Neural progenitor cell (in vitro differentiated cells): ENCODE measurements around the gene FMNL2. TPM values are rescaled to one million over a fixed set of nuclear protein-coding genes. Genes with fewer than 3 reads are reported as not detected.
A peak's percentile ranks its signal among the peaks of the same experiment; 100 is the strongest.

Experiments
- DNase-seq: peaks from one replicate; pipeline ENCODE4 v3.0.0-alpha.2; 2016; ENCODE audit warnings: low spot score
- H2AFZ ChIP-seq: fragments of 200-600 bp; sonication (generic); replicated peaks from 2 replicates; pipeline ENCODE4 v1.6.1; 2016; ENCODE audit warnings: antibody characterized with exemption
- H3F3A ChIP-seq: fragments of 200-600 bp; sonication (generic); 2 replicates; pipeline ENCODE4 v1.6.1; 2016; ENCODE audit warnings: antibody characterized with exemption, low read depth
- H3K27ac ChIP-seq: fragments of 200-600 bp; sonication (generic); 2 replicates; pipeline ENCODE4 v1.5.1; 2016; ENCODE audit warnings: mild to moderate bottlenecking
- H3K27me3 ChIP-seq: fragments of 200-600 bp; sonication (generic); 2 replicates; pipeline ENCODE4 v1.6.1; 2016; ENCODE audit warnings: mild to moderate bottlenecking, moderate library complexity
- H3K36me3 ChIP-seq: fragments of 200-600 bp; sonication (generic); 2 replicates; pipeline ENCODE4 v1.5.1; 2016
- H3K4me1 ChIP-seq: fragments of 200-600 bp; sonication (generic); 2 replicates; pipeline ENCODE4 v1.6.1; 2016; ENCODE audit warnings: mixed run types
- H3K4me2 ChIP-seq: fragments of 200-600 bp; sonication (generic); 2 replicates; pipeline ENCODE4 v1.6.1; 2016
- H3K4me3 ChIP-seq: fragments of 200-600 bp; sonication (generic); 2 replicates; pipeline ENCODE4 v1.5.1; 2016
- H3K79me2 ChIP-seq: fragments of 200-600 bp; sonication (generic); 2 replicates; pipeline ENCODE4 v1.6.1; 2016; ENCODE audit warnings: low read depth
- H3K9ac ChIP-seq: fragments of 200-600 bp; sonication (generic); 2 replicates; pipeline ENCODE4 v1.6.1; 2016
- H3K9me3 ChIP-seq: fragments of 200-600 bp; sonication (generic); 2 replicates; pipeline ENCODE4 v1.5.1; 2016; ENCODE audit warnings: low read depth
- H4K20me1 ChIP-seq: fragments of 200-600 bp; sonication (generic); 2 replicates; pipeline ENCODE4 v1.6.1; 2016; ENCODE audit warnings: low read depth
- H3K27ac Mint-ChIP-seq: 3 replicates; pipeline ENCODE4 v1.8.0; 2021; ENCODE audit warnings: mixed read lengths
- H3K27me3 Mint-ChIP-seq: 2 replicates; pipeline ENCODE4 v1.8.0; 2022; ENCODE audit warnings: low read depth, mild to moderate bottlenecking, inconsistent platforms, moderate library complexity, mixed read lengths; ENCODE audit not compliant: insufficient read depth
- H3K36me3 Mint-ChIP-seq: 3 replicates; pipeline ENCODE4 v1.8.0; 2021; ENCODE audit warnings: mixed read lengths
- H3K4me1 Mint-ChIP-seq: 3 replicates; pipeline ENCODE4 v1.8.0; 2021; ENCODE audit warnings: mixed read lengths
- H3K4me3 Mint-ChIP-seq: 3 replicates; pipeline ENCODE4 v1.8.0; 2021; ENCODE audit warnings: mild to moderate bottlenecking, moderate library complexity, mixed read lengths
- H3K9me3 Mint-ChIP-seq: 3 replicates; pipeline ENCODE4 v1.8.0; 2020; ENCODE audit warnings: mixed read lengths
- CTCF ChIP-seq: fragments of 200-600 bp; sonication (generic); IDR thresholded peaks from 2 replicates; pipeline ENCODE4 v1.5.1; 2017; ENCODE audit warnings: antibody characterized with exemption, mild to moderate bottlenecking
- EZH2 ChIP-seq: fragments of 200-600 bp; sonication (generic); IDR thresholded peaks from 2 replicates; pipeline ENCODE4 v1.6.1; 2017; ENCODE audit warnings: antibody characterized with exemption, mild to moderate bottlenecking, moderate library complexity
- EZH2phosphoT487 ChIP-seq: fragments of 200-600 bp; sonication (generic); IDR thresholded peaks from 2 replicates; pipeline ENCODE4 v1.6.1; 2017; ENCODE audit warnings: antibody characterized with exemption
- total RNA-seq: library from RNA; depleted of rRNA; stranded (reverse); fragments of >200 nt; gene quantifications from 2 replicates; pipeline ENCODE4 v1.2.3, GENCODE V29; 2015; ENCODE audit warnings: low replicate concordance

FMNL2 gene
- total RNA-seq, 1 donor from 2014 or later = 99.7 TPM

- no peaks in the 10 kb centered on the region for H3K9me3 Mint-ChIP-seq
- Histone ChIP-seq H3K4me3 (no peak overlapping the region), H3K27ac (no peak overlapping the region), H3K9me3 (no peaks in the 10 kb centered on the region), H3K36me3 (no peaks in the 10 kb centered on the region), H3K27me3 (no peaks in the 10 kb centered on the region), H3K79me2 (peaks cover 18% of the 10 kb centered on the region), H3F3A (peaks cover 17% of the 10 kb centered on the region), H3K4me2 (no peak overlapping the region), H4K20me1 (peaks cover 21% of the 10 kb centered on the region), H3K4me1 (peaks cover 36% of the 10 kb centered on the region), H3K9ac (no peak overlapping the region), H2AFZ (no peak overlapping the region)
- H3K4me3 Mint-ChIP-seq = no peak overlapping the region
- DNase-seq = no peak
- H3K27me3 Mint-ChIP-seq = peaks cover 2% of the 10 kb centered on the region
- TF ChIP-seq EZH2phosphoT487 = no peak
- TF ChIP-seq EZH2 = no peak
- TF ChIP-seq CTCF = no peak
- peaks cover 42% of the 10 kb centered on the region for H3K4me1 Mint-ChIP-seq
- peaks cover 16% of the 10 kb centered on the region for H3K36me3 Mint-ChIP-seq
- peak overlapping the region; percentile 14 for H3K27ac Mint-ChIP-seq
Measured at GRCh38 chr2:152546230-152546837, 211.4 kb downstream of the FMNL2 start.

GRCh38 chr2:152548111-152548875 is 213.3 kb downstream of the FMNL2 start:
- TF ChIP-seq CTCF = no peak
- no peak for TF ChIP-seq EZH2phosphoT487
- TF ChIP-seq EZH2 = no peak
- no peak overlapping the region for H3K9ac ChIP-seq
- peak overlapping the region; percentile 24 for H3K27ac Mint-ChIP-seq
- H3K36me3 Mint-ChIP-seq = peaks cover 16% of the 10 kb centered on the region
- no peaks in the 10 kb centered on the region for H3K9me3 ChIP-seq
- no peak overlapping the region for H3K4me3 ChIP-seq
- H2AFZ ChIP-seq = no peak overlapping the region
- no peaks in the 10 kb centered on the region for H3K27me3 ChIP-seq
- no peak overlapping the region for H3K27ac ChIP-seq
- peaks cover 26% of the 10 kb centered on the region for H3K4me1 Mint-ChIP-seq
- H3K4me1 ChIP-seq = peaks cover 22% of the 10 kb centered on the region
- no peak overlapping the region for H3K4me3 Mint-ChIP-seq
- H3F3A ChIP-seq = peaks cover 4% of the 10 kb centered on the region
- peaks cover 2% of the 10 kb centered on the region for H3K27me3 Mint-ChIP-seq
- no peak overlapping the region for H3K4me2 ChIP-seq
- peaks cover 12% of the 10 kb centered on the region for H4K20me1 ChIP-seq
- no peaks in the 10 kb centered on the region for H3K36me3 ChIP-seq
- peaks cover 12% of the 10 kb centered on the region for H3K79me2 ChIP-seq
- no peak for DNase-seq
- H3K9me3 Mint-ChIP-seq = no peaks in the 10 kb centered on the region

- Histone ChIP-seq H3K27ac (no peak overlapping the region), H3K79me2 (peaks cover 7% of the 10 kb centered on the region), H3K4me3 (no peak overlapping the region), H3K4me2 (no peak overlapping the region), H3K4me1 (peaks cover 15% of the 10 kb centered on the region), H3K9ac (no peak overlapping the region), H3K27me3 (no peaks in the 10 kb centered on the region), H3F3A (no peaks in the 10 kb centered on the region), H2AFZ (no peak overlapping the region), H4K20me1 (peaks cover 7% of the 10 kb centered on the region), H3K36me3 (no peaks in the 10 kb centered on the region), H3K9me3 (no peaks in the 10 kb centered on the region)
- no peak for DNase-seq
- H3K27ac Mint-ChIP-seq = no peak overlapping the region
- H3K9me3 Mint-ChIP-seq = no peaks in the 10 kb centered on the region
- TF ChIP-seq EZH2phosphoT487 = no peak
- no peak for TF ChIP-seq EZH2
- no peak for TF ChIP-seq CTCF
- peaks cover 2% of the 10 kb centered on the region for H3K27me3 Mint-ChIP-seq
- no peak overlapping the region for H3K4me3 Mint-ChIP-seq
- H3K36me3 Mint-ChIP-seq = peaks cover 14% of the 10 kb centered on the region
- peaks cover 19% of the 10 kb centered on the region for H3K4me1 Mint-ChIP-seq
Measured at GRCh38 chr2:152548996-152549395, 214.0 kb downstream of the FMNL2 start.
